Panc1 (cell line): ENCODE results near the gene CYP2E1.
"Not testable (repeated sequence)": the region's sequence is repeated elsewhere in the genome, so short reads cannot be mapped to it uniquely, and the experiment has no call there.

Experiments used
- CTCF ChIP-seq: fragments of 450-650 bp; IDR thresholded peaks from 2 replicates; pipeline ENCODE4 v1.5.1; 2017; ENCODE audit warnings: mild to moderate bottlenecking
- POLR2AphosphoS5 ChIP-seq: IDR thresholded peaks from 2 replicates; pipeline ENCODE4 v1.6.1; 2012; ENCODE audit warnings: mild to moderate bottlenecking, low read depth, low read length, moderate library complexity
- REST ChIP-seq, 2 experiments: IDR thresholded peaks; 2 replicates each; pipeline ENCODE4 v1.6.1; 2011 to 2012; ENCODE audit warnings: low read depth in 2 of 2, control low read depth in 1 of 2, low read length in 1 of 2, mild to moderate bottlenecking in 1 of 2, moderate library complexity in 1 of 2; ENCODE audit not compliant: insufficient read depth in 1 of 2
- SIN3A ChIP-seq: IDR thresholded peaks from 2 replicates; pipeline ENCODE4 v1.6.1; 2012; ENCODE audit warnings: low read depth, mild to moderate bottlenecking, low read length, moderate library complexity, borderline replicate concordance; ENCODE audit not compliant: insufficient read depth
- TCF7L2 ChIP-seq: IDR thresholded peaks from 2 replicates; pipeline ENCODE4 v1.6.1; 2011; ENCODE audit warnings: mild to moderate bottlenecking, low read depth, low read length, inconsistent platforms

GRCh38 chr10:133577037-133577436 lies 49.9 kb downstream of the CYP2E1 start:
- TF ChIP-seq CTCF; POLR2AphosphoS5; REST (IDR thresholded peaks at IDR 0.05; ENCODE audit: insufficient read depth in 1 of 2, low read depth in 2 of 2, low read length in 1 of 2); SIN3A; TCF7L2: not testable (repeated sequence)
